K562 (cell line): ENCODE measurements around the gene HLF. TPM values are rescaled to one million over a fixed set of nuclear protein-coding genes. Genes with fewer than 3 reads are reported as not detected.

Source experiments
- ATAC-seq: fragments of 200-7000 bp; cut with Tn5 transposase; 3 replicates; pipeline ENCODE4 v1.9.1; 2020; ENCODE audit warnings: moderate library complexity
- BruUV-seq: library from RNA; stranded (reverse); fragments of 400-500 nt; replicated peaks from 2 replicates; lab custom pipeline; 2021; lab: Mats Ljungman, UMichigan
- CTCF ChIA-PET: fragments of 300-600 bp; formaldehyde crosslinking; extraction: SDS; loops from one replicate; lab custom pipeline; 2021; ENCODE audit warnings: low intra/inter-chr PET ratio; lab: Yijun Ruan, JAX
- POLR2A ChIA-PET: fragments of 300-600, 350-650 bp; sonication (Branson Sonifier 250); formaldehyde crosslinking; extraction: SDS; loops from one replicate; lab custom pipeline; 2021; ENCODE audit warnings: antibody characterized with exemption, inconsistent platforms; lab: Yijun Ruan, JAX
- DNase-seq, 4 experiments: peaks; one replicate each; pipeline versions ENCODE4 v3.0.0 to v3.0.0-alpha.2; 2011 to 2018; ENCODE audit warnings: low spot score in 3 of 4, mixed read lengths in 3 of 4; ENCODE audit errors: extremely low read depth in 1 of 4
- FAIRE-seq: peaks from 2 replicates; lab custom pipeline; 2011; peaks lifted over from hg19 to GRCh38; lab: Jason Lieb, UNC
- H2AFZ ChIP-seq: 2 replicates; pipeline ENCODE4 v1.6.0; 2011; ENCODE audit warnings: low read depth, low read length, control low read depth, inconsistent platforms
- H3K27ac ChIP-seq: fragments of 200-600 bp; 3 replicates; pipeline ENCODE4 v1.8.0; 2011; ENCODE audit warnings: low read depth, mild to moderate bottlenecking, control low read depth, inconsistent platforms, low read length, moderate library complexity, mixed read lengths; ENCODE audit errors: extremely low read depth
- H3K27me3 ChIP-seq, 2 experiments: fragments of 300-600 bp in 1 of 2; 2 replicates in 1 of 2; 3 replicates in 1 of 2; pipeline versions ENCODE4 v1.6.0 to v1.8.0; 2011; ENCODE audit warnings: inconsistent platforms in 2 of 2, low read length in 2 of 2, mild to moderate bottlenecking in 1 of 2, mixed read lengths in 1 of 2, moderate library complexity in 1 of 2; ENCODE audit not compliant: control insufficient read depth in 2 of 2, insufficient read depth in 2 of 2
- H3K36me3 ChIP-seq: fragments of 300-600 bp; 3 replicates; pipeline ENCODE4 v1.8.0; 2011; ENCODE audit warnings: mild to moderate bottlenecking, low read length, inconsistent platforms; ENCODE audit not compliant: control insufficient read depth, insufficient read depth
- H3K4me1 ChIP-seq, 2 experiments: fragments of 200-600 bp in 1 of 2; replicated peaks in 1 of 2; 2 replicates in 1 of 2; 3 replicates in 1 of 2; pipeline versions ENCODE4 v1.5.1 to v1.8.0; 2011; ENCODE audit warnings: inconsistent platforms in 2 of 2, low read length in 2 of 2, mild to moderate bottlenecking in 1 of 2, mixed read lengths in 1 of 2, moderate library complexity in 1 of 2; ENCODE audit not compliant: control insufficient read depth in 2 of 2, insufficient read depth in 2 of 2
- H3K4me2 ChIP-seq: 2 replicates; pipeline ENCODE4 v1.6.1; 2011; ENCODE audit warnings: low read length, control low read depth, inconsistent platforms, mixed read lengths; ENCODE audit not compliant: insufficient read depth
- H3K4me3 ChIP-seq: fragments of 200-600 bp; sonication (generic), shearing (Covaris generic); 2 replicates; pipeline ENCODE4 v1.5.1; 2016; ENCODE audit warnings: control low read depth, inconsistent platforms
- H3K79me2 ChIP-seq: fragments of 200-600 bp; 3 replicates; pipeline ENCODE4 v1.8.0; 2011; ENCODE audit warnings: low read length, inconsistent platforms; ENCODE audit not compliant: control insufficient read depth, insufficient read depth
- H3K9ac ChIP-seq, 2 experiments: 2 replicates each; pipeline versions ENCODE4 v1.6.0 to v1.6.1; 2011; ENCODE audit warnings: low read depth in 2 of 2, low read length in 2 of 2, control low read depth in 1 of 2, inconsistent platforms in 1 of 2, mild to moderate bottlenecking in 1 of 2, mixed read lengths in 1 of 2; ENCODE audit not compliant: insufficient read depth in 1 of 2
- H3K9me1 ChIP-seq: one replicate; pipeline ENCODE4 v1.6.0; 2011; ENCODE audit warnings: inconsistent platforms, mild to moderate bottlenecking, low read length, moderate library complexity; ENCODE audit not compliant: control insufficient read depth, insufficient read depth
- H3K9me3 ChIP-seq: replicated peaks from 2 replicates; pipeline ENCODE4 v1.5.1; 2011; ENCODE audit warnings: low read depth, low read length, inconsistent platforms; ENCODE audit not compliant: control insufficient read depth, insufficient read depth
- H4K20me1 ChIP-seq: replicated peaks from 2 replicates; pipeline ENCODE4 v1.6.1; 2011; ENCODE audit warnings: low read length, inconsistent platforms, mixed read lengths; ENCODE audit not compliant: control insufficient read depth, insufficient read depth
- ARID2 ChIP-seq: fragments of 450-650 bp; IDR thresholded peaks from 2 replicates; pipeline ENCODE4 v1.6.1; 2017; ENCODE audit warnings: antibody characterized with exemption, mild to moderate bottlenecking
- ARNT ChIP-seq, 2 experiments: fragments of 450-650 bp; IDR thresholded peaks; 2 replicates each; pipeline ENCODE4 v1.6.1; 2016; ENCODE audit warnings: mild to moderate bottlenecking in 1 of 2
- DACH1 ChIP-seq: fragments of 450-650 bp; IDR thresholded peaks from 2 replicates; pipeline ENCODE4 v1.6.1; 2018; ENCODE audit not compliant: partially characterized antibody
- DDX20 ChIP-seq: fragments of 450-650 bp; IDR thresholded peaks from 2 replicates; pipeline ENCODE4 v1.6.1; 2016; ENCODE audit warnings: missing genetic modification characterization, low read depth, mild to moderate bottlenecking, missing compliant biosample characterization, moderate library complexity
- E2F8 ChIP-seq: fragments of 450-650 bp; IDR thresholded peaks from 2 replicates; pipeline ENCODE4 v1.7.1; 2018; ENCODE audit warnings: mild to moderate bottlenecking, low read depth; ENCODE audit not compliant: partially characterized antibody
- HNRNPL ChIP-seq: fragments of 200-400 bp; formaldehyde crosslinking; IDR thresholded peaks from 2 replicates; pipeline ENCODE4 v1.6.1; 2017; ENCODE audit warnings: low read depth, mild to moderate bottlenecking, low read length
- MECOM ChIP-seq: fragments of 250-450 bp; sonication (Bioruptor Pico); IDR thresholded peaks from 2 replicates; pipeline ENCODE4 v1.8.0; 2022; ENCODE audit warnings: inconsistent platforms
- MTF1 ChIP-seq: fragments of 250-450 bp; sonication (Bioruptor Pico); IDR thresholded peaks from 2 replicates; pipeline ENCODE4 v1.9.0; 2021; ENCODE audit warnings: moderate library complexity, mild to moderate bottlenecking, inconsistent platforms, borderline replicate concordance
- NR2C1 ChIP-seq, 2 experiments: fragments of 450-650 bp; IDR thresholded peaks; 2 replicates each; pipeline ENCODE4 v1.6.1; 2017; ENCODE audit warnings: mild to moderate bottlenecking in 2 of 2, antibody characterized with exemption in 1 of 2, inconsistent platforms in 1 of 2, missing compliant biosample characterization in 1 of 2, missing genetic modification characterization in 1 of 2
- RAD21 ChIP-seq, 2 experiments: fragments of 250-450 bp in 1 of 2; fragments of 450-650 bp in 1 of 2; sonication (Bioruptor Pico) in 1 of 2; formaldehyde crosslinking in 1 of 2; IDR thresholded peaks in 1 of 2; conservative IDR thresholded peaks in 1 of 2; 2 replicates each; pipeline versions ENCODE4 v1.4.0 to v1.8.0; 2020 to 2022; ENCODE audit warnings: mild to moderate bottlenecking in 2 of 2, moderate library complexity in 1 of 2
- SNRNP70 ChIP-seq: fragments of 200-400 bp; formaldehyde crosslinking; optimal IDR thresholded peaks from 2 replicates; pipeline ENCODE3; 2017; ENCODE audit warnings: low read depth, low read length
- SREBF1 ChIP-seq: fragments of 150-350 bp; IDR thresholded peaks from 2 replicates; pipeline ENCODE4 v1.6.1; 2014; ENCODE audit warnings: antibody characterized with exemption, low read depth, low read length, borderline replicate concordance
- TCF3 ChIP-seq: sonication (generic); formaldehyde crosslinking; IDR thresholded peaks from 2 replicates; pipeline ENCODE4 v1.4.0; 2020; ENCODE audit warnings: mild to moderate bottlenecking, missing genetic modification reagents
- ZKSCAN3 ChIP-seq: fragments of 250-450 bp; sonication (Bioruptor Pico); IDR thresholded peaks from 2 replicates; pipeline ENCODE4 v1.4.0; 2020
- ZNF23 ChIP-seq: fragments of 250-450 bp; sonication (Bioruptor Pico); IDR thresholded peaks from 2 replicates; pipeline ENCODE4 v1.4.0; 2020; ENCODE audit warnings: mild to moderate bottlenecking
- ZNF24 ChIP-seq: fragments of 450-650 bp; IDR thresholded peaks from 2 replicates; pipeline ENCODE4 v1.6.1; 2016
- WGBS: fragments of 100-300 bp; shearing (Covaris generic); methylation state at CpG from one replicate; pipeline ENCODE4 v1.1.6; 2016; ENCODE audit warnings: low coverage, mixed read lengths; ENCODE audit not compliant: insufficient coverage; ENCODE audit errors: missing lambda C conversion rate; 5-methylcytosine and 5-hydroxymethylcytosine counted together
- in situ Hi-C: fragments of 300-500 bp; cut with MboI; formaldehyde crosslinking; loops from 4 replicates; pipeline ENCODE4 v1.15.0; 2018; ENCODE audit warnings: inconsistent platforms, mixed read lengths
- intact Hi-C: fragments of 100-400 bp; cut with micrococcal nuclease; formaldehyde crosslinking; loops from 2 replicates; pipeline ENCODE4 v1.14.2; 2022
- polyA plus RNA-seq, 8 experiments: library from polyadenylated mRNA; depleted of rRNA in 4 of 8; stranded (reverse) in 5 of 8; unstranded in 3 of 8; fragments of >200 nt; fragmentation: Nextera tagmentation in 2 of 8; fragmentation: Illumina TruSeq in 1 of 8; extraction: Ambion mirVana in 2 of 8; extraction: Trizol in 1 of 8; gene quantifications; 2 replicates each; pipeline versions ENCODE4 v1.2.1 to v1.2.3, GENCODE V29; 2011 to 2014; ENCODE audit warnings: inconsistent platforms in 1 of 8, missing spikeins in 1 of 8
- total RNA-seq, 7 experiments: library from RNA; depleted of rRNA in 6 of 7; stranded (reverse); fragments of >200 nt in 6 of 7; fragmentation: Illumina TruSeq in 2 of 7; extraction: Trizol in 2 of 7; gene quantifications; 2 replicates each; pipeline versions ENCODE4 v1.2.1 to v1.2.3, GENCODE V29; 2011 to 2021; ENCODE audit warnings: low replicate concordance in 1 of 7
- TF ChIP-seq, protein P1 (sequence below): fragments of 450-650 bp; formaldehyde crosslinking; IDR thresholded peaks from 2 replicates; pipeline ENCODE4 v1.4.0; 2020; ENCODE audit warnings: mild to moderate bottlenecking

The HLF gene
- total and polyA plus RNA-seq, 9 of the 15 experiments (the other 6 are each of a cell fraction or from before 2014, with no cell fraction given): 0.03 to 0.24 (median 0.09) TPM

- ChIA-PET POLR2A (no interaction called here), CTCF (no interaction called here)
- no peaks in the 10 kb centered on the region for H3K36me3 ChIP-seq
- 5% methylated on average over 1 of the region's 1 CpG for WGBS
- H3K27me3 ChIP-seq: peaks cover 8 to 21% of the 10 kb centered on the region in 2 experiments
- intact Hi-C loops: no loop called here
- no peak for ATAC-seq
- FAIRE-seq: no peak
- no peaks in the 10 kb centered on the region for H3K79me2 ChIP-seq
- TF ChIP-seq TCF3 (no peak), MTF1 (CRISPR knock-in tag) (no peak), DACH1 (no peak), HNRNPL (no peak), MECOM (CRISPR knock-in tag) (no peak), RAD21 (CRISPR knock-in tag; conservative IDR thresholded peaks at IDR 0.05 in 1 of 2, IDR thresholded peaks at IDR 0.05 in 1 of 2) (no peak), NR2C1 (IDR thresholded peaks at IDR 0.05) (no peak), NR2C1 (tag; IDR thresholded peaks at IDR 0.05) (no peak), ZKSCAN3 (CRISPR knock-in tag) (no peak), ARNT (IDR thresholded peaks at IDR 0.05) (no peak), SREBF1 (no peak), E2F8 (no peak), DDX20 (tag) (no peak), ZNF23 (CRISPR knock-in tag) (no peak), ARID2 (no peak), ZNF24 (no peak), SNRNP70 (no peak)
- TF ChIP-seq, protein P1, sequence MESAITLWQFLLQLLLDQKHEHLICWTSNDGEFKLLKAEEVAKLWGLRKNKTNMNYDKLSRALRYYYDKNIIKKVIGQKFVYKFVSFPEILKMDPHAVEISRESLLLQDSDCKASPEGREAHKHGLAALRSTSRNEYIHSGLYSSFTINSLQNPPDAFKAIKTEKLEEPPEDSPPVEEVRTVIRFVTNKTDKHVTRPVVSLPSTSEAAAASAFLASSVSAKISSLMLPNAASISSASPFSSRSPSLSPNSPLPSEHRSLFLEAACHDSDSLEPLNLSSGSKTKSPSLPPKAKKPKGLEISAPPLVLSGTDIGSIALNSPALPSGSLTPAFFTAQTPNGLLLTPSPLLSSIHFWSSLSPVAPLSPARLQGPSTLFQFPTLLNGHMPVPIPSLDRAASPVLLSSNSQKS (CRISPR knock-in tag): no peak
- H4K20me1 ChIP-seq: no peaks in the 10 kb centered on the region
- H3K9me1 ChIP-seq: no peaks in the 10 kb centered on the region
- no peak overlapping the region for H3K27ac ChIP-seq
- H3K4me3 ChIP-seq: no peak overlapping the region
- DNase-seq: no peak
- H3K9me3 ChIP-seq: no peaks in the 10 kb centered on the region
- H3K9ac ChIP-seq: no peak overlapping the region
- H3K4me2 ChIP-seq: no peak overlapping the region
- no TSS peak for BruUV-seq
- no peak overlapping the region for H2AFZ ChIP-seq
- in situ Hi-C loops: no loop called here
- H3K4me1 ChIP-seq: peaks cover 0 to 3% of the 10 kb centered on the region in 2 experiments; a peak in 1 of 5 replicates
These were observed 6.4 kb downstream of the HLF start for GRCh38 chr17:55271223-55271571.
